VCaP (cell line): ENCODE data around the gene PAM.
"Not testable (repeated sequence)": the region's sequence is repeated elsewhere in the genome, so short reads cannot be mapped to it uniquely, and the experiment has no call there.

Source experiments
- H3K27ac ChIP-seq: fragments of 450-650 bp; 2 replicates; pipeline ENCODE4 v1.5.1; 2017
- CTCF ChIP-seq: fragments of 450-650 bp; conservative IDR thresholded peaks from 2 replicates; pipeline ENCODE4 v1.5.1; 2017; ENCODE audit warnings: mild to moderate bottlenecking, moderate library complexity

Gene PAM

GRCh38 chr5:102772273-102772672 lies 17.2 kb downstream of the PAM start:
- no peak for TF ChIP-seq CTCF
- no peak overlapping the region for H3K27ac ChIP-seq

- no peak for TF ChIP-seq CTCF
Measured at GRCh38 chr5:102773133-102773532, 18.0 kb downstream of the PAM start.

GRCh38 chr5:102775756-102776155 lies 20.7 kb downstream of the PAM start:
- H3K27ac ChIP-seq: not testable (repeated sequence)

More at GRCh38 chr5:102773133-102773532, 18.0 kb downstream of the PAM start:
- H3K27ac ChIP-seq: no peak overlapping the region

GRCh38 chr5:102777099-102777498 lies 22.0 kb downstream of the PAM start:
- H3K27ac ChIP-seq: no peak overlapping the region
- TF ChIP-seq CTCF: no peak

- H3K27ac ChIP-seq: no peak overlapping the region
- TF ChIP-seq CTCF: no peak
Measured at GRCh38 chr5:102778478-102778877, 23.4 kb downstream of the PAM start.

- no peak for TF ChIP-seq CTCF
Measured at GRCh38 chr5:102781359-102781758, 26.3 kb downstream of the PAM start.

GRCh38 chr5:102781786-102782185 lies 26.7 kb downstream of the PAM start:
- no peak for TF ChIP-seq CTCF
- no peak overlapping the region for H3K27ac ChIP-seq

More at GRCh38 chr5:102781359-102781758, 26.3 kb downstream of the PAM start:
- H3K27ac ChIP-seq: no peak overlapping the region

- no peak overlapping the region for H3K27ac ChIP-seq
- TF ChIP-seq CTCF: no peak
Measured at GRCh38 chr5:102782217-102782872, 27.2 kb downstream of the PAM start.
